Mesenchymal stem cell (in vitro differentiated cells and primary cell): ENCODE measurements around the gene TMEM151B.

Experiments
- DNase-seq: peaks from one replicate; pipeline ENCODE4 v3.0.0-alpha.2; 2013
- H2AFZ ChIP-seq: one replicate; pipeline ENCODE4 v1.6.1; 2013; ENCODE audit warnings: low read depth, mild to moderate bottlenecking, control low read depth, inconsistent platforms, low read length, moderate library complexity
- H2AK5ac ChIP-seq: 2 replicates; pipeline ENCODE4 v1.6.1; 2013; ENCODE audit warnings: low read length, moderate library complexity, mild to moderate bottlenecking, inconsistent platforms; ENCODE audit not compliant: severe bottlenecking
- H2BK120ac ChIP-seq: one replicate; pipeline ENCODE4 v1.6.1; 2013; ENCODE audit warnings: low read depth, mild to moderate bottlenecking, inconsistent platforms, low read length, moderate library complexity
- H2BK12ac ChIP-seq, 2 experiments: one replicate each; pipeline ENCODE4 v1.6.1; 2013; ENCODE audit warnings: inconsistent platforms in 2 of 2, low read length in 2 of 2, mild to moderate bottlenecking in 2 of 2, moderate library complexity in 2 of 2, control low read depth in 1 of 2
- H2BK15ac ChIP-seq: one replicate; pipeline ENCODE4 v1.6.1; 2013; ENCODE audit warnings: mild to moderate bottlenecking, low read depth, inconsistent platforms; ENCODE audit not compliant: poor library complexity, severe bottlenecking
- H2BK5ac ChIP-seq: 2 replicates; pipeline ENCODE4 v1.6.1; 2013; ENCODE audit warnings: low read depth, mild to moderate bottlenecking, low read length, control low read depth, inconsistent platforms; ENCODE audit not compliant: poor library complexity, severe bottlenecking
- H3K14ac ChIP-seq, 2 experiments: one replicate each; pipeline ENCODE4 v1.6.1; 2013; ENCODE audit warnings: inconsistent platforms in 2 of 2, low read length in 2 of 2, control low read depth in 1 of 2, mild to moderate bottlenecking in 1 of 2, moderate library complexity in 1 of 2
- H3K18ac ChIP-seq, 2 experiments: one replicate each; pipeline ENCODE4 v1.6.1; 2013; ENCODE audit warnings: inconsistent platforms in 2 of 2, low read length in 2 of 2, control low read depth in 1 of 2, low read depth in 1 of 2, mild to moderate bottlenecking in 1 of 2
- H3K23ac ChIP-seq, 2 experiments: one replicate each; pipeline ENCODE4 v1.6.1; 2013; ENCODE audit warnings: inconsistent platforms in 2 of 2, low read length in 2 of 2, mild to moderate bottlenecking in 2 of 2, moderate library complexity in 2 of 2, control low read depth in 1 of 2
- H3K27ac ChIP-seq: 2 replicates; pipeline ENCODE4 v1.5.1; 2013; ENCODE audit warnings: mild to moderate bottlenecking, moderate library complexity, low read length, control low read depth, inconsistent platforms; ENCODE audit not compliant: poor library complexity, severe bottlenecking
- H3K27me3 ChIP-seq, 2 experiments: 2 replicates each; pipeline versions ENCODE4 v1.6.1 to v1.7.0; 2013; ENCODE audit warnings: low read length in 2 of 2, mild to moderate bottlenecking in 2 of 2, moderate library complexity in 2 of 2, control low read depth in 1 of 2, inconsistent platforms in 1 of 2; ENCODE audit not compliant: control insufficient read depth in 1 of 2, insufficient read depth in 1 of 2
- H3K36me3 ChIP-seq, 2 experiments: 2 replicates each; pipeline versions ENCODE4 v1.6.1 to v1.7.0; 2013; ENCODE audit warnings: low read length in 2 of 2, control low read depth in 1 of 2, inconsistent platforms in 1 of 2, low read depth in 1 of 2, mild to moderate bottlenecking in 1 of 2; ENCODE audit not compliant: insufficient read depth in 2 of 2, control insufficient read depth in 1 of 2
- H3K4ac ChIP-seq, 2 experiments: one replicate each; pipeline ENCODE4 v1.6.1; 2013; ENCODE audit warnings: inconsistent platforms in 2 of 2, low read length in 2 of 2, mild to moderate bottlenecking in 2 of 2, moderate library complexity in 2 of 2, control low read depth in 1 of 2, low read depth in 1 of 2
- H3K4me1 ChIP-seq: 2 replicates; pipeline ENCODE4 v1.6.1; 2013; ENCODE audit warnings: low read depth, low read length, control low read depth; ENCODE audit not compliant: control insufficient read depth, insufficient read depth
- H3K4me2 ChIP-seq: 2 replicates; pipeline ENCODE4 v1.6.1; 2013; ENCODE audit warnings: low read length, mild to moderate bottlenecking, inconsistent platforms; ENCODE audit not compliant: poor library complexity, severe bottlenecking
- H3K4me3 ChIP-seq, 2 experiments: 2 replicates each; pipeline versions ENCODE4 v1.5.1 to v1.7.0; 2013; ENCODE audit warnings: low read length in 2 of 2, mild to moderate bottlenecking in 2 of 2, control low read depth in 1 of 2, low read depth in 1 of 2; ENCODE audit not compliant: insufficient read depth in 1 of 2
- H3K79me1 ChIP-seq: replicated peaks from 2 replicates; pipeline ENCODE4 v1.6.1; 2013; ENCODE audit warnings: mild to moderate bottlenecking, control low read depth, low read length, inconsistent platforms; ENCODE audit not compliant: poor library complexity, severe bottlenecking
- H3K9ac ChIP-seq: 2 replicates; pipeline ENCODE4 v1.7.0; 2013; ENCODE audit warnings: mild to moderate bottlenecking, low read length, moderate library complexity
- H3K9me3 ChIP-seq: 2 replicates; pipeline ENCODE4 v1.7.0; 2013; ENCODE audit warnings: mild to moderate bottlenecking, low read length; ENCODE audit not compliant: control insufficient read depth
- H4K8ac ChIP-seq: one replicate; pipeline ENCODE4 v1.6.1; 2013; ENCODE audit warnings: inconsistent platforms, mild to moderate bottlenecking, low read length, moderate library complexity
- H4K91ac ChIP-seq: one replicate; pipeline ENCODE4 v1.6.1; 2013; ENCODE audit warnings: mild to moderate bottlenecking, low read length, inconsistent platforms
- WGBS: methylation state at CpG from one replicate; pipeline ENCODE4 v1.1.7; 2013; ENCODE audit warnings: mixed read lengths; 5-methylcytosine and 5-hydroxymethylcytosine counted together

Gene TMEM151B

DNA sequence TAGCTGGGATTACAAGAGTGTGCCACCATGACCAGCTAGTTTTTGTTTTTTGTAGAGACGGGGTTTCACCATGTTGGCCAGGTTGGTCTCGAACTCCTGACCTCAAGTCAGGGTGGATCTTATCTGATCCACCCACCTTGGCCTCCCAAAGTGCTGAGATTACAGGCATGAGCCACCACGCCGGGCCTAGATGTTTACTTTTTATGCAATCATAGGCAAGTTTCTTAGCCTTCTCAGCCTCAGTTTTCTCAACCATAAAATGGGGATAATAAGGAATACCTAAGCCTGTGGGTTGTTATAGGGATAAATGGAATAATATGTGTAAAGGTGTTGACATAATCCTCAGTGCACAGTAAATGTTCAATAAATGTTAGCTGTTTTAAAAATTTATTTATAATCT lies 82.0 kb downstream of the TMEM151B start:
- Histone ChIP-seq H4K8ac (no peak overlapping the region), H3K4ac (no peak overlapping the region), H3K4me1 (no peaks in the 10 kb centered on the region), H3K18ac (no peak overlapping the region), H3K23ac (no peak overlapping the region), H3K9ac (no peak overlapping the region), H2AK5ac (no peak overlapping the region), H3K9me3 (peaks cover 7% of the 10 kb centered on the region), H2BK5ac (no peak overlapping the region), H2BK12ac (no peak overlapping the region), H3K27me3 (peaks cover 14 to 18% of the 10 kb centered on the region in 2 experiments), H4K91ac (no peak overlapping the region), H3K4me3 (no peak overlapping the region), H3K27ac (no peak overlapping the region), H2BK15ac (no peak overlapping the region), H3K4me2 (no peak overlapping the region), H3K36me3 (no peaks in the 10 kb centered on the region), H3K79me1 (no peaks in the 10 kb centered on the region), H2AFZ (no peak overlapping the region), H2BK120ac (no peak overlapping the region), H3K14ac (no peak overlapping the region)
- WGBS, result 91% methylated on average over 4 of the region's 4 CpGs
- DNase-seq, result no peak

DNA sequence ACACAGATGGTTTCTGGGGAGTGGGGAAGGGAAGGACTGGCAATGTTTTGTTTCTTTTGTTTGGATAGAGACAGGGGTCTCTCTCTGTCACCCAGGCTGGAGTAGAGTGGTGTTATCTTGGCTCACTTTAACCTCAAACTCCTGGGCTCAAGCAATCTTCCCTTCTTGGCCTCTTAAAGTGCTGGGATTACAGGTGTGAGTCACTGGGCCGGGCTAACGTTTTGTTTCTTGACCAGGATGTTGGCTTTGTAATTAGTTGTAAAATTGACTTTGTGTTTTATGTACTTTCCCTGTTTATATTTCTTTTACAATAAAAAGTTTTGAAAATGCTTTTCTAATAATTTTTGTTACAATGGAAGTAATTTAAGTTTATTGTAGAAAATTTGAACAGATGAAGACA lies 83.1 kb downstream of the TMEM151B start:
- H3K27ac ChIP-seq, result no peak overlapping the region
- no peak overlapping the region for H3K9ac ChIP-seq
- H3K4me3 ChIP-seq, result no peak overlapping the region
- no peak overlapping the region for H2BK5ac ChIP-seq
- H2BK120ac ChIP-seq, result no peak overlapping the region
- no peak overlapping the region for H2AFZ ChIP-seq
- H4K8ac ChIP-seq, result no peak overlapping the region
- no peaks in the 10 kb centered on the region for H3K79me1 ChIP-seq
- no peak overlapping the region for H4K91ac ChIP-seq
- no peak overlapping the region for H3K18ac ChIP-seq
- no peaks in the 10 kb centered on the region for H3K36me3 ChIP-seq
- H3K27me3 ChIP-seq, result peaks cover 18% of the 10 kb centered on the region in 2 experiments
- H2AK5ac ChIP-seq, result no peak overlapping the region
- no peak overlapping the region for H3K4me2 ChIP-seq
- no peak overlapping the region for H2BK15ac ChIP-seq
- no peak overlapping the region for H3K23ac ChIP-seq
- no peak overlapping the region for H3K4ac ChIP-seq
- H3K14ac ChIP-seq, result no peak overlapping the region
- no peaks in the 10 kb centered on the region for H3K4me1 ChIP-seq
- WGBS, result no CpG with 5 or more reads among the region's 2 CpGs
- DNase-seq, result no peak
- H3K9me3 ChIP-seq, result peaks cover 7% of the 10 kb centered on the region
- H2BK12ac ChIP-seq, result no peak overlapping the region

DNA sequence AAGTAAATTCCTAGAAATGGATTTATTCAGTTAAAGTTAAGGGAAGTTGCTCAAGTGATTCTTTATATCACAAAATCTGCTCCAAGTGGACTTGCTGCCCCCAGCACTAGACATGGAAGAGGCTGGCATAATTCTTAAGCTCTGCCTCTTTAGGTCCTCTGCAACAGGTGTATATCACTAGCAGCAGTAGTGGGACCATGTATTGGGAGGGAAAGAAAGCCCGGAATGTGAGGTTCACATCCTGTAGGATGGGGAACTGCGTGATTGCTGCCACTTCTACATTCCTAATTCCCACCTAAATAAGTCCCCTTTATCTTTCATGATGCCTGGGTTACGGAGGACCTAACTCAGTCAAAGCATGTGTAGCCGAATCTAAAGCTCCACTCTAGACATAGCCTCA lies 85.4 kb downstream of the TMEM151B start:
- no peak overlapping the region for H4K8ac ChIP-seq
- H3K79me1 ChIP-seq, result no peaks in the 10 kb centered on the region
- no peak overlapping the region for H3K18ac ChIP-seq
- no peak for DNase-seq
- no peaks in the 10 kb centered on the region for H3K36me3 ChIP-seq
- no peak overlapping the region for H4K91ac ChIP-seq
- H3K27me3 ChIP-seq, result peaks cover 18 to 34% of the 10 kb centered on the region in 2 experiments
- no peaks in the 10 kb centered on the region for H3K4me1 ChIP-seq
- H3K9ac ChIP-seq, result no peak overlapping the region
- 57% methylated on average over 4 of the region's 4 CpGs for WGBS
- H2AFZ ChIP-seq, result no peak overlapping the region
- H3K4ac ChIP-seq, result no peak overlapping the region
- H2AK5ac ChIP-seq, result no peak overlapping the region
- no peak overlapping the region for H2BK120ac ChIP-seq
- H2BK5ac ChIP-seq, result no peak overlapping the region
- H3K4me2 ChIP-seq, result no peak overlapping the region
- H3K9me3 ChIP-seq, result peaks cover 7% of the 10 kb centered on the region
- no peak overlapping the region for H2BK12ac ChIP-seq
- no peak overlapping the region for H2BK15ac ChIP-seq
- no peak overlapping the region for H3K23ac ChIP-seq
- H3K27ac ChIP-seq, result no peak overlapping the region
- no peak overlapping the region for H3K4me3 ChIP-seq
- H3K14ac ChIP-seq, result no peak overlapping the region

DNA sequence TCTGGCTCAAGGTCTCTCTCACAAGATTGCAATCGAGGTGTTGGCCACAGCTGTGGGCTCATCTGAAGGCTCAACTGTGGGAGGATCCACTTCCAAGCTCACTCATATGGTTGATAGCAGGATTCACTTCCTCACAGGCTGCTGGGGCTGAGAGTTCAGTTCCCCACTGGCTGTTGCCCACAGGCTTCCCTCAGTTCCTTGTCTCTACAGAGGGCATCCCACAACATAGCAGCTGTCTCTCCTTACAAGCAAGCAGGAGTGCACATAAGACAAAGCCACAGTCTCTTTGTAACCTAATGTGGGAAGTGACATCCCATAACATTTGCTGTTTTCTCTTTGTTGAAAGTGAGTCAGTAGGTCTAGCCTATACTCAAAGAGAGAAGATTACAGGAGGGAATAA lies 86.2 kb downstream of the TMEM151B start:
- WGBS, result 44% methylated on average over 1 of the region's 1 CpG
- Histone ChIP-seq H2BK120ac (no peak overlapping the region), H3K9ac (no peak overlapping the region), H3K27me3 (peaks cover 24 to 41% of the 10 kb centered on the region in 2 experiments), H3K4me2 (no peak overlapping the region), H3K18ac (no peak overlapping the region), H3K14ac (no peak overlapping the region), H3K4ac (no peak overlapping the region), H3K23ac (no peak overlapping the region), H2AK5ac (no peak overlapping the region), H3K9me3 (peaks cover 7% of the 10 kb centered on the region), H3K36me3 (no peaks in the 10 kb centered on the region), H3K27ac (no peak overlapping the region), H2AFZ (no peak overlapping the region), H3K4me3 (no peak overlapping the region), H3K4me1 (no peaks in the 10 kb centered on the region), H2BK5ac (no peak overlapping the region), H4K8ac (no peak overlapping the region), H2BK12ac (no peak overlapping the region), H2BK15ac (no peak overlapping the region), H3K79me1 (no peaks in the 10 kb centered on the region), H4K91ac (no peak overlapping the region)
- DNase-seq, result no peak
